IMR-90 (cell line): ENCODE results near the gene TM4SF4. TPM values are rescaled to one million over a fixed set of nuclear protein-coding genes. Genes with fewer than 3 reads are reported as not detected.

Source experiments
- ATAC-seq: fragments of 200-7000 bp; cut with Tn5 transposase; 2 replicates; pipeline ENCODE4 v1.9.1; 2020; ENCODE audit warnings: low read depth, mild to moderate bottlenecking, moderate library complexity
- BruUV-seq: library from RNA; stranded (reverse); fragments of 400-500 nt; replicated peaks from 2 replicates; lab custom pipeline; 2021; lab: Mats Ljungman, UMichigan
- CTCF ChIA-PET: fragments of 300-600 bp; formaldehyde crosslinking; extraction: SDS; loops from one replicate; lab custom pipeline; 2021; ENCODE audit warnings: antibody characterized with exemption; lab: Yijun Ruan, JAX
- POLR2A ChIA-PET: fragments of 300-600 bp; sonication (Branson Sonifier 250); formaldehyde crosslinking; loops from one replicate; lab custom pipeline; 2022; ENCODE audit warnings: antibody characterized with exemption; ENCODE audit not compliant: unreplicated experiment; lab: Charles Lee
- DNase-seq: peaks from one replicate; pipeline ENCODE4 v3.0.0; 2013
- H2AFZ ChIP-seq: replicated peaks from 2 replicates; pipeline ENCODE3; 2013; ENCODE audit warnings: low read length, mild to moderate bottlenecking; ENCODE audit not compliant: poor library complexity
- H2AK5ac ChIP-seq: 2 replicates; pipeline ENCODE4 v1.6.1; 2013; ENCODE audit warnings: low read depth, low read length, inconsistent platforms
- H2AK9ac ChIP-seq: replicated peaks from 2 replicates; pipeline ENCODE3; 2013; ENCODE audit warnings: mild to moderate bottlenecking, low read depth, low read length, moderate library complexity; ENCODE audit not compliant: poor library complexity
- H2BK120ac ChIP-seq: 2 replicates; pipeline ENCODE4 v1.6.1; 2013; ENCODE audit warnings: low read depth, low read length, inconsistent platforms
- H2BK15ac ChIP-seq: 3 replicates; pipeline ENCODE4 v1.6.1; 2013; ENCODE audit warnings: low read depth, low read length, inconsistent platforms
- H2BK20ac ChIP-seq: 2 replicates; pipeline ENCODE4 v1.6.1; 2013; ENCODE audit warnings: low read depth, mild to moderate bottlenecking, inconsistent platforms, low read length, moderate library complexity
- H2BK5ac ChIP-seq: 2 replicates; pipeline ENCODE4 v1.6.1; 2013; ENCODE audit warnings: mild to moderate bottlenecking, low read depth, low read length, inconsistent platforms; ENCODE audit not compliant: poor library complexity, severe bottlenecking
- H3K14ac ChIP-seq: replicated peaks from 2 replicates; pipeline ENCODE4 v1.6.1; 2013; ENCODE audit warnings: low read depth, low read length, inconsistent platforms
- H3K18ac ChIP-seq: 2 replicates; pipeline ENCODE4 v1.6.1; 2013; ENCODE audit warnings: low read depth, low read length, control low read depth
- H3K23ac ChIP-seq: 2 replicates; pipeline ENCODE4 v1.6.1; 2013; ENCODE audit warnings: low read depth, low read length, inconsistent platforms
- H3K27ac ChIP-seq: 2 replicates; pipeline ENCODE4 v1.5.1; 2013; ENCODE audit warnings: mild to moderate bottlenecking, control low read depth, low read length; ENCODE audit not compliant: insufficient read depth
- H3K27me3 ChIP-seq: 2 replicates; pipeline ENCODE4 v1.6.1; 2013; ENCODE audit warnings: low read length; ENCODE audit not compliant: control insufficient read depth, insufficient read depth
- H3K36me3 ChIP-seq: 2 replicates; pipeline ENCODE4 v1.6.1; 2013; ENCODE audit warnings: low read length, mixed read lengths; ENCODE audit not compliant: control insufficient read depth, insufficient read depth
- H3K4ac ChIP-seq: 2 replicates; pipeline ENCODE4 v1.6.1; 2013; ENCODE audit warnings: low read depth, low read length, inconsistent platforms
- H3K4me1 ChIP-seq: 2 replicates; pipeline ENCODE4 v1.6.1; 2013; ENCODE audit warnings: low read length, mixed read lengths; ENCODE audit not compliant: control insufficient read depth, insufficient read depth
- H3K4me2 ChIP-seq: 2 replicates; pipeline ENCODE4 v1.6.1; 2013; ENCODE audit warnings: low read depth, mild to moderate bottlenecking, control low read depth, low read length, moderate library complexity
- H3K4me3 ChIP-seq: 2 replicates; pipeline ENCODE4 v1.5.1; 2013; ENCODE audit warnings: low read depth, mild to moderate bottlenecking, control low read depth, low read length, moderate library complexity; ENCODE audit not compliant: insufficient read depth
- H3K56ac ChIP-seq: 2 replicates; pipeline ENCODE4 v1.6.1; 2013; ENCODE audit warnings: low read length, inconsistent platforms; ENCODE audit not compliant: insufficient read depth; ENCODE audit errors: extremely low read depth
- H3K79me1 ChIP-seq, 2 experiments: 2 replicates each; pipeline ENCODE4 v1.6.1; 2013; ENCODE audit warnings: low read length in 2 of 2, inconsistent platforms in 1 of 2, low read depth in 1 of 2
- H3K9ac ChIP-seq: 2 replicates; pipeline ENCODE4 v1.6.1; 2013; ENCODE audit warnings: low read depth, low read length, control low read depth
- H3K9me1 ChIP-seq: 2 replicates; pipeline ENCODE4 v1.6.1; 2013; ENCODE audit warnings: low read length, inconsistent platforms; ENCODE audit not compliant: insufficient read depth
- H3K9me3 ChIP-seq: 2 replicates; pipeline ENCODE4 v1.6.1; 2013; ENCODE audit warnings: low read length; ENCODE audit not compliant: control insufficient read depth, insufficient read depth
- H4K20me1 ChIP-seq: 2 replicates; pipeline ENCODE4 v1.6.1; 2013; ENCODE audit warnings: low read length, inconsistent platforms; ENCODE audit not compliant: insufficient read depth
- H4K5ac ChIP-seq: 2 replicates; pipeline ENCODE4 v1.6.1; 2013; ENCODE audit warnings: mild to moderate bottlenecking, low read depth, low read length, control low read depth
- H4K8ac ChIP-seq, 2 experiments: 2 replicates each; pipeline ENCODE4 v1.6.1; 2013; ENCODE audit warnings: low read depth in 2 of 2, low read length in 2 of 2, control low read depth in 1 of 2, inconsistent platforms in 1 of 2
- H4K91ac ChIP-seq: 2 replicates; pipeline ENCODE4 v1.6.1; 2013; ENCODE audit warnings: low read depth, low read length, inconsistent platforms; ENCODE audit not compliant: insufficient read depth
- BHLHE40 ChIP-seq: fragments of 150-350 bp; IDR thresholded peaks from 2 replicates; pipeline ENCODE4 v1.6.1; 2016; ENCODE audit warnings: mild to moderate bottlenecking, low read depth, low read length
- FOS ChIP-seq: fragments of 150-350 bp; IDR thresholded peaks from 2 replicates; pipeline ENCODE4 v1.6.1; 2016; ENCODE audit warnings: low read depth, low read length
- MXI1 ChIP-seq: IDR thresholded peaks from 2 replicates; pipeline ENCODE4 v1.6.1; 2012; ENCODE audit warnings: low read depth, mild to moderate bottlenecking, low read length, moderate library complexity, borderline replicate concordance
- RFX5 ChIP-seq: IDR thresholded peaks from 2 replicates; pipeline ENCODE4 v1.8.0; 2012; ENCODE audit warnings: low read depth, mild to moderate bottlenecking, low read length, moderate library complexity
- SMC3 ChIP-seq: fragments of 150-350 bp; IDR thresholded peaks from 2 replicates; pipeline ENCODE4 v1.6.1; 2016; ENCODE audit warnings: low read depth, mild to moderate bottlenecking, antibody characterized with exemption, low read length, moderate library complexity
- USF2 ChIP-seq: fragments of 150-350 bp; IDR thresholded peaks from 2 replicates; pipeline ENCODE4 v1.6.1; 2017; ENCODE audit warnings: mild to moderate bottlenecking, antibody characterized with exemption, low read length, low read depth
- WGBS, 2 experiments: methylation state at CpG; one replicate each; pipeline versions ENCODE4 v1.1.5 to v1.1.7; 2013; ENCODE audit warnings: missing lambda C conversion rate in 2 of 2; ENCODE audit not compliant: insufficient read length in 1 of 2; ENCODE audit errors: extremely low coverage in 2 of 2; 5-methylcytosine and 5-hydroxymethylcytosine counted together
- dilution Hi-C: fragments of 300-500 bp; cut with HindIII; formaldehyde crosslinking; loops from one replicate; pipeline ENCODE4 v1.14.3; 2018; ENCODE audit warnings: low sequenced_read_pairs; ENCODE audit not compliant: unreplicated experiment
- in situ Hi-C: fragments of 300-500 bp; cut with MboI; formaldehyde crosslinking; loops from 3 replicates; pipeline ENCODE4 v1.14.3; 2019; ENCODE audit warnings: low sequenced_read_pairs, inconsistent platforms, mixed read lengths
- intact Hi-C: fragments of 100-400 bp; cut with micrococcal nuclease; formaldehyde crosslinking; loops from 2 replicates; pipeline ENCODE4 v1.10.0; 2022
- polyA plus RNA-seq, 3 experiments: library from polyadenylated mRNA; depleted of rRNA; stranded (reverse); fragments of >200 nt; gene quantifications; 2 replicates each; pipeline ENCODE4 v1.2.3, GENCODE V29; 2012; ENCODE audit warnings: low replicate concordance in 1 of 3
- total RNA-seq: library from RNA; depleted of rRNA; stranded (reverse); fragments of >200 nt; gene quantifications from 2 replicates; pipeline ENCODE4 v1.2.3, GENCODE V29; 2012

Gene TM4SF4
- total and polyA plus RNA-seq, 2 of the 4 experiments (the other 2 are of a cell fraction) = 0.60 to 1.6 TPM

GRCh38 chr3:149442043-149442442 lies 32.5 kb upstream of the TM4SF4 start:
- dilution Hi-C loops = no loop called here
- peak overlapping the region; percentile 68; the same call in 1 of the 2 replicates for H3K4me2 ChIP-seq

More at GRCh38 chr3:149442043-149442442, 32.5 kb upstream of the TM4SF4 start:
- intact Hi-C loops (loop anchor here (5.0 kb wide), 1 partner anchor 35 kb away; no protein-coding TSS in a partner anchor), in situ Hi-C loops (no loop called here)
- Histone ChIP-seq H3K27me3 (no peaks in the 10 kb centered on the region), H4K8ac (peak overlapping the region; percentile 34 to 64; a peak in 1 of 4 replicates), H3K4ac (peak overlapping the region; percentile 49; the same call in 1 of the 2 replicates), H3K36me3 (no peaks in the 10 kb centered on the region), H2BK5ac (peak overlapping the region; percentile 98), H3K9me3 (no peaks in the 10 kb centered on the region), H2BK120ac (peak overlapping the region; percentile 91), H4K5ac (peak overlapping the region; percentile 77; the same call in 1 of the 2 replicates), H2AK9ac (no peak overlapping the region), H3K56ac (no peak overlapping the region; the same call in 1 of the 2 replicates), H3K27ac (peak overlapping the region; percentile 7; the same call in 1 of the 2 replicates), H4K91ac (peak overlapping the region; percentile 67), H4K20me1 (no peaks in the 10 kb centered on the region), H2BK15ac (peak overlapping the region; percentile 22; the same call in 1 of the 3 replicates), H3K9me1 (0 out of 2 replicates have a peak, but pooled peaks cover 6% of the 10 kb centered on the region), H3K9ac (no peak overlapping the region), H3K23ac (peak overlapping the region; percentile 87; the same call in 1 of the 2 replicates), H2BK20ac (peak overlapping the region; percentile 93; the same call in 1 of the 2 replicates), H2AK5ac (peak overlapping the region; percentile 42), H3K4me3 (no peak overlapping the region), H3K4me1 (peaks cover 10% of the 10 kb centered on the region; the same call in 1 of the 2 replicates), H3K14ac (peak overlapping the region; percentile 74; the same call in 1 of the 2 replicates), H2AFZ (no peak overlapping the region), H3K18ac (peak overlapping the region; percentile 48; the same call in 1 of the 2 replicates), H3K79me1 (peaks cover 0 to 6% of the 10 kb centered on the region in 2 experiments; a peak in 2 of 4 replicates)
- no peak for TF ChIP-seq SMC3
- TF ChIP-seq MXI1 = no peak
- TF ChIP-seq FOS = no peak
- TF ChIP-seq RFX5 = no peak
- no peak for TF ChIP-seq USF2
- TF ChIP-seq BHLHE40 = no peak
- WGBS, 2 experiments = no CpG with 5 or more reads among the region's 1 CpG
- ChIA-PET CTCF (no interaction called here), POLR2A (no interaction called here)
- peak; percentile 63; the same call in 1 of the 2 replicates for ATAC-seq
- no TSS peak for BruUV-seq
- peak; percentile 58 for DNase-seq
